ENCODE measurements around the gene GABRD.

Gene GABRD

DNA sequence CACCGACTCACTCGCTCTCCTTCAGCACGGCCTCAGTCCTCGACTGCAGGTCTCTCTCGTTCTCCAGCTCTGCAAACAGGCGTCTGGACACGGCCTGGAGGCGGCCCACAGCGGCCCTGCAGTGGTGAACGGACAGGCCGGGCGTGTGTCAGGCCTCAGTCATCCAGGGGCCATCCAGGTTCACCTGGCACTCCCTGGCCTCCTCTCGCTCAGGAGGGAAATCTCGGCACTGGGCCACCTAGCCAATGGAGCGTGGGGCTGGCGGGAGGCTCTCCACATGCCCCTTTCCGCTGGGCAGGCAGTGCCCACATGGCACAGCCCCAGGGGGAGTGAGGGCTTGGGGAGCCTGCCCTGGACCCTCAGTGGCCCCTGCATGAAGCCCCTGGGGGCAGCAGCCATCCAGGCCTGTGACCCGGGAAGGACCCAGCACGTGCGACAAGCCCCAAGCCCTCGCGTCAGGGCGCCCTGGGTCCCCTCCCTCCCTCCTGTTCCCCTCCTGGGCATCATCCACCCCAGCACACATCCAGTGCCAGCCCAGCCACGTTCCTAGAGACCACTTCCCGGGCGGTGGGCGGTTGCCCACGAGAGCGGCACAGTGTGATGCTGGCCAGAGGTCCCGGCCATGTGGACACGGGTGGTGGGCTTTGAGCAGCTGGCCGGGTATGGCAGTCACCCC, 33.6 kb upstream of the GABRD start:
- no peak for DNase-seq (ENCODE audit: low read depth)

DNA sequence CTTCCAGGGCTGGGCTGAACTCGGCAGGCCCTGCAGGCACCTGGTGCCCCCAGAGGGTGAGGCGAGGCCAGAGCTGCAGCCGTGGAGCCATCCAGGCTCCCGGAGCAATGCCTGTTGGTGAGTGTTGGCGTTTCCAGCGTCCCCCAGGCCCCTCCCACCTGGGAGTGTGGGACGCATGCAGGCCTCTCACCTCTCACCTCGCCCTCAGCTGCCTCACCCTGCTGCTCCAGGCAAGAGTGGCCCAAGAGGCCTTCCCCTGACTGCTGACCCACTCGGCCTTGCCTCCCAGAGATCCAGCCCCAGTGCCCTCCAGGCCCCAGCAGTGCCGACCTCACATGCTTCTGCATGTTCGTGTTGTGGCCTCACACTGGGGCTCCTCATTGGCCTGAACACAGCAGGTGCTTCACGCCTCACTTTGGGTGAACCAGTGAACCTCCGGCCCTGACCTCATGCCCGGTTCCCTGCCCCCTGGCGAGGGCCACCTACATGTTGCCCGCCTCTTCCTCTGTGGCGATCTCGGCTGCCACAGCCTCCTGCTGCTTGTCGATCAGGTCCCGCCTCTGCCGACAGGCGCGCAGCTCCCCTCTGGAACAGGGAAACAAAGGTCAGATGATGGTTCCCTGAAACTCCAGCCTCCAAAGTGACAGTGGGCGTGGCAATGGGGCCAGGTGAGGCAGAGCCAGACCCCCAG, 32.5 kb upstream of the GABRD start:
- no peak for DNase-seq (ENCODE audit: low read depth)

DNA sequence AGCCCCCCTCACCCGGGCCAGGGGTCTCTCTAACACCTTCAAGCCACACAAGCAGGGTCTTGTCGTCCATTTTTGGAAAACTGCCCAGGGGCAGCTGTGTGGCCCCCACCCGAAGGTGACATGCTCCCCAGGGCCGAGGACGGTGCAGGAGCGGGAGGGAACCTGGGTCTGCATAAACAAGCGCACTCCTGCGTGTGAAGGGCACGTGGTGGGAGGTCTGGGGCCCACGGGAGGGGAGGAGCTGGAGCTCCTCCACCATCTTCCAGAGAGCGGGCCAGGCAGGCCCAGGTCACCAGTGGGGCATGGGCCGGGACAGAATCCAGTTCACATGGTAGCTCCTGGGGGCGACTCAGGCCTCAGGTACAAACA, 32.0 kb upstream of the GABRD start:
- DNase-seq (ENCODE audit: low read depth), result no peak

GRCh38 chr1:1988061-1988945, 30.8 kb upstream of the GABRD start:
- no peak for DNase-seq (ENCODE audit: low read depth)

GRCh38 chr1:1989102-1989542, 30.0 kb upstream of the GABRD start:
- DNase-seq (ENCODE audit: low read depth), result no peak

DNA sequence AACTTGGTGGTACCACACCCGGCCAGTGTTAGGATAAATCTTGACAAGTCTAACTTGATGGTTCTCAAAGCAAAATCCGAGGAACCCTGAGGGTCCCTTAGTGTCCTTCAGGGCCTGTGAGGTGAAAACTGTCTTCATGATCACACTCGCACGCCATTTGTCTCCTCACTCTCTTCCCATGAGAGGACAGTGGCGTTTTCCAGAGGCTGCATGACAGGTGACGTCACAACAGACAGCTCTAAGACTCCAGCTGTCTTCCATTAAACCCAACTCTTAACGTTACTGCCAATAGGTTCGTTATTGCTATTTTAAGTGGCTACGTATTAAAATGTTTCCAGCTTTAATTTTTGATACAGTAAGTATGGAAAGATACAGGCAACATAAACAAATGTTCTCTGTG, 29.4 kb upstream of the GABRD start:
- no peak for DNase-seq (ENCODE audit: low read depth)

DNA sequence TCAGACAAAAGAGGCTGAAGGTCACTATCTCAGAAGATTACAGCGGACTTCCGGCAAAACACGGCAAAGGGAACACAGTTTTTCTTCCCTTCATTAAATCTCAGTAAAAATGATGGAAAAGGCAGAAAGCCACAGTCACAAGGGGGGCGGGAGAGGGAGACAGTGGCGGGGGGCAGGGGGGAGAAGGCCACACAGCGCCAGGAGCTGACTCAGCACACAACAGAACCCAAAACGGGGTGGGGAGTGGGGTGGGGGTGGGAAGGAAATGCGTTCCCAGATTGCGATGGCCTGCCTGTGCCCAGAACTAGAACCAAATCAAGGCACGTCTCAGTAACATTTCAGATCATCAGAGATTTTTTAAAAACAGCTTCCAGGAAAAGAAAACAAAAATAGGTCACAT, 28.9 kb upstream of the GABRD start:
- DNase-seq (ENCODE audit: low read depth), result no peak

- DNase-seq (ENCODE audit: low read depth), result no peak
Measured at GRCh38 chr1:1994536-1994935, 24.6 kb upstream of the GABRD start.

DNA sequence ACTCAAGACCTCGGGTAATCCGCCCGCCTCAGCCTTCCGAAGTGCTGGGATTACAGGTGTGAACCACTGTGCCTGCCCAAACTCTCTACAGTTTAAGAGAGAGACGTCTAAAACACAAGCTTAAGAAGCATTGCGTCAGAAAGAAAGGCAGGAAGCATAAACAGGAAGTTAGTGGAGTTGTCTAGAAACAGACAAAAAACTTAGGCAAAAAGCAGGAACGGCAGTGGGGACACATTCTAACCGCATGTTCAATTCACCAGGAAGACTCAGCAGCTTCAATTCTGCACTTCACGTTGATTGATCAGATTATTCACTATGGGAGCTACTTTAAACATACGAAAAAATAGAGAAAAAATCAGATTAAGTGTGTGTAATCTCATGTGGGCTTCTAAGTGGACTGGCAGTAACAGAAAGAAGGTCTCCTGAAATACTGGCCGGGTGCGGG, 22.9 kb upstream of the GABRD start:
- no peak for DNase-seq (ENCODE audit: low read depth)

- DNase-seq (ENCODE audit: low read depth), result no peak
Measured at GRCh38 chr1:1997576-1997975, 21.6 kb upstream of the GABRD start.

GRCh38 chr1:2000432-2000831, 18.7 kb upstream of the GABRD start:
- DNase-seq (ENCODE audit: low read depth), result no peak

- DNase-seq (ENCODE audit: low read depth), result no peak
Measured at GRCh38 chr1:2000850-2001249, 18.3 kb upstream of the GABRD start.

- no peak for DNase-seq (ENCODE audit: low read depth)
Measured at GRCh38 chr1:2001773-2002411, 17.3 kb upstream of the GABRD start.

DNA sequence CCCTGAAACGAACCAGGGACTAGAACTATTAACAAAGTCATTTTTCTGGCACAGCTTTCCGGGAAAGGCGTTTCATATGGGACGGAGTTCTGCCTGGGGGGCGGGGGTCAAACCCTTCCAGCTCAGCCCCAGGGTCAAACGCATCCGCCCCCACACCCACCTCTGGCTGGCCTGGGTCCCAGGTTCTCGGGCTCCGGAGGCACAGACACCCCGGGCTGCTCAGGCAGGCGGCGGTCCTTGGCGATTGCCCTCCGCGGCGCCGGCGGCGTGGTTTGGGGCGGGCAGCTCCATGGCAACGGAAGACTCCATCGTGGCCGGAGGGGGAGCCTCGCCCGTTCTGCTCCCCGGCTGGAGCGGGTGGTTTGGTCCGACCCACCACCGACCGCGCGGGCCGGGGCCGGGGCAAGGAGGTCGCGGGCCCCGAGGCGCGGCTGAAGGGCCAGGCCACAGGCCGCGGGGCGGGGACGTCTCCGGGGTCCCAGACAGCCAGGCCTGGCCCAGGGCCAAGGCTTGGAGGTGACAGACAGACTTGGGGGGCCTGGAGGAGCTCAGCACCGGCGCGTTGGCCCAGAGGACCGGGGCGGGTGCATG, 15.5 kb upstream of the GABRD start, which contains the start of gene CFAP74:
CFAP74 (minus strand) TSS at position 246 of the 591 bp plus-strand sequence. CDS start 12,830 bp downstream, outside the sequence.
- DNase-seq (ENCODE audit: low read depth), result no peak

- no peak for DNase-seq (ENCODE audit: low read depth)
Measured at GRCh38 chr1:2004856-2005255, 14.3 kb upstream of the GABRD start.

GRCh38 chr1:2009101-2010053, 9.8 kb upstream of the GABRD start:
- DNase-seq (ENCODE audit: low read depth), result no peak

DNA sequence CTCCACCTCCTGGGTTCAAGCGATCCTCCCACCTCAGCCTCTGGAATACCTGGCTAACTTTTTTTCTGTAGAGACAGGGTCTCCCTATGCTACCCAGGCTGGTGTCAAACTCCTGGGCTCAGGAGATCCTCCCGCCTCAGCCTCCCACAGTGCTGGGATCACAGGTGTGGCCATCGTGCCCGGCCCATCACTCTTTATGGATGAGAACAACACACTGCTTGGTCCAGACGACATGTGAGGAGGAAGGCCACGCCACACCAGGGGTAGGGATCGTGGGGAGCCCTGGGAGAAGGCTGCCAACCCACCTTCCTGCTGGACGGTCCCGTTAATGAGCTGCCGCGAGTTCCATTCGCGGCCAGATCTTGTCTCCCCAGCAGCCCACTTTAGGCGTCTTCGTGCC, 5.0 kb upstream of the GABRD start:
- DNase-seq (ENCODE audit: low read depth), result no peak

DNA sequence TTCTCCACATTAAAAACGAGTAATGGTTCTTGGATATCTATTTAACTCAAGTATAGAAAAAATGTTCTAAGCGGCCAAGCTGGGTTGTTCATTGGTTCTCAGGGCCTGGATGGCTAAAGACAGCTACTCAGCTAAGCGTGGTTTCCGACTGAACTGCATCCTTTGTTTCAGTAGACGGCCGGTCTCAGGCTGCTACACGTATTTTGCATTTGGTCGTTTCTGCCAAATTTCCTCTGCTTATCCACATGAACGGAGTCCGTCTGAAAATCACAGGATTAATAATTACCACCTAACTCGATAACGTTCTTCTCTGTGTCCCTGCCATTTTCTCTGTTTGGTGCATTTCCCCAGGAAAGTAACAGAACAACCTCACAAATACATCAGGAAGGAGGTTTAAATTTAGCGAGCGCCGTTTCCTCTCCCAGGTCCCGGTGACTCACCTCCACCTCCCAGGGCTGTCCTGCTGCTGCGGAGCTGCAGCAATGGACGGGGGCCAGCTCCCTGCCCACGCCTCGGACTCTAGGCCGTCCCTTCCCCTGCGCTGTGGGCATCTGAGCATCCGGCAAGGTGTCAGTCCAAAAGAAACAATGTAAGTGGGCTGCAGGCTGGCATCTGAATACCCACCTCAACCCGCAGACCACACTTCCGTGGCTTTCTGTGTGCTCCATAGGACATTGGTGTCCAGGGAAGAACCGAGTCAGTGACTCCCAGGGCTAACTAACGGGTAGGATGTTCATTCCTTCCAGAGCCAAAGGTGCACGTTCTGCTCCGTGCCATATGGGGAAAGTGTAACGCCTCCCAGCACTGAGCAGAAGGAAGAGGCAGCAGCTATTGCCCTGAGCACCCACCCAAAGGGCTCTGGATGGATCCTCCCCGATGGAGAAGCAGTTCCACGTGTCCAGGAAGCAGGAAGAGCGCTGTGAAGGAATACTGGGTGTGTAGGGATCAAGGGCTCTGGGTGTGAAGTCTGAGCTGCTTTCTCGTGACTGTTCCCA, 4.1 kb upstream of the GABRD start:
- DNase-seq (ENCODE audit: low read depth), result no peak

GRCh38 chr1:2016123-2016522, 3.0 kb upstream of the GABRD start:
- DNase-seq (ENCODE audit: low read depth), result no peak

Measured in stimulated activated CD8-positive, alpha-beta memory T cell treated with anti-CD3 and anti-CD28 coated beads, Interleukin-15, amount 100 ng/mL, for 24 hours (primary cell).